Ascending aorta (tissue), 2 donors: ENCODE data around the gene WAC. TPM values are rescaled to one million over a fixed set of nuclear protein-coding genes. Genes with fewer than 3 reads are reported as not detected.
A peak's percentile ranks its signal among the peaks of the same experiment; 100 is the strongest.
"Not testable (repeated sequence)": the region's sequence is repeated elsewhere in the genome, so short reads cannot be mapped to it uniquely, and the experiment has no call there.

Experiments used
- DNase-seq, 2 donors: peaks; one replicate each; pipeline ENCODE4 v3.0.0-alpha.2; 2019; ENCODE audit warnings: low spot score in 2 of 2
- H3K27ac ChIP-seq, 2 donors: fragments of 200-600 bp; sonication (generic); one replicate each; pipeline ENCODE4 v1.5.1; 2016 to 2017; ENCODE audit warnings: mild to moderate bottlenecking in 1 of 2
- H3K27me3 ChIP-seq: fragments of 200-600 bp; sonication (generic); one replicate; pipeline ENCODE4 v1.5.1; 2017
- H3K36me3 ChIP-seq, 2 donors: fragments of 200-600 bp; sonication (generic); one replicate each; pipeline ENCODE4 v1.5.1; 2016
- H3K4me1 ChIP-seq, 2 donors: fragments of 200-600 bp; sonication (generic); one replicate each; pipeline ENCODE4 v1.5.1; 2016 to 2017; ENCODE audit warnings: mild to moderate bottlenecking in 1 of 2
- H3K4me3 ChIP-seq, 2 donors: fragments of 200-600 bp; sonication (generic); one replicate each; pipeline ENCODE4 v1.5.1; 2016 to 2017; ENCODE audit warnings: mild to moderate bottlenecking in 1 of 2
- H3K9me3 ChIP-seq, 2 donors: fragments of 200-600 bp; sonication (generic); one replicate each; pipeline ENCODE4 v1.5.1; 2016
- intact Hi-C: fragments of 100-400 bp; cut with DNase I; formaldehyde crosslinking; loops from one replicate; pipeline ENCODE4 v1.15.1; 2023
- total RNA-seq: library from RNA; depleted of rRNA; stranded (reverse); fragments of >200 nt; gene quantifications from one replicate; pipeline ENCODE4 v1.1.0, GENCODE V29; 2016
- TF ChIP-seq, protein P1 (sequence below), 3 experiments: fragments of 200-600 bp in 2 of 3; fragments of 450-650 bp in 1 of 3; sonication (generic) in 2 of 3; IDR thresholded peaks; one replicate each; pipeline ENCODE4 v1.5.1; 2016 to 2019; ENCODE audit warnings: antibody characterized with exemption in 3 of 3, mild to moderate bottlenecking in 1 of 3, moderate library complexity in 1 of 3

Gene WAC
- 30.5 TPM for total RNA-seq

DNA sequence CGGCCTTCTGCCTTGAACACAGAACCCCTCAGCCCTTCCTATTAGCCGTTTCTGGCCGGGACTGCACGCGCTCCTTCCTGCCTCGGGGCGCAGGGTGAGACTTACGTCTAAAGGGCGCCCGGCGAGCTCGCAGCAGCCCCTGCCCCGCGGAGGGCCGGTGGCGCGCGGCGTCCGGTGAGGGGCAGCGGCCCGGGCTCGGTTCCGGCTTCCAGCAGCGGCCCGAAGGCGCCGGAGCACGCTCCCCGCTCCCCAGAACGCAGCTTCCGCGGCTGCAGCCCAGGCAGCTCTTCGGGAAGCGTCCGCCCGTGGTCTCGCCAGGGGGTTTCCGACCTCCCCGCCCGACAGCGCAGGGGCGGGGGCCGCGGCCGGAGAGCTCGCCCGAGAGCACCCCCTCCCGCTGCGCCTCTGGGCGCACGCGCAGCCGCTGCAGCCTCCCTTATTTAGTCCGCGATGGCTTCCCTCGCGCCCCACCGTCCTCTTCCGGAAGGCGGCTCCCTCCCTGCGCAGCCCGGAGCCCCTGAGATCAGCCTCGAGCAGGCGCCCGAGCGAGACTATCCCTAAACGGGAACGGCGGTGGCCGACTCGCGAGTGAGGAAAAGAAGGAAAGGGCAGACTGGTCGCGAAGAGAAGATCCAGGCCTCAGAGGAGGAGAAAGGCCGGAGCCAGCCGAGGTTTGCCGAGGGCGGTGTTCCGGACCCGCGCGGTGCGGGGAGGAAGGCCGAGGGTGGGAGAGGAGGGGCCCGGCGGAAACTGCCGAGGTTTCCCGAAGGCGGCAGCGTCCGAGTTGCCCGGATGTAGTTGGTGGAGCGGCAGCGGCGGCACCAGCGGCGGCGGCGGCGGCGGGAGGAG, at the start of gene WAC:
TSS of gene WAC (plus strand) at position 782 of the 849 bp plus-strand sequence. CDS start 462 bp downstream, outside the sequence.
- DNase-seq, result peak; percentile 73 to 96
- Histone ChIP-seq H3K9me3 (no peaks in the 10 kb centered on the region), H3K27me3 (no peaks in the 10 kb centered on the region), H3K4me3 (peak within 1 kb of the TSS; percentile 96 to 98), H3K36me3 (peaks cover 19 to 20% of the 10 kb centered on the region in 2 donors), H3K4me1 (peaks cover 0 to 19% of the 10 kb centered on the region in 2 donors), H3K27ac (peak within 1 kb of the TSS; percentile 99 to 100)
- intact Hi-C loops, result loop anchor here (1.0 to 10.0 kb wide), 2 partner anchors 228 to 1028 kb away; partner anchors contain the start of genes MPP7 and RAB18
- TF ChIP-seq, protein P1, sequence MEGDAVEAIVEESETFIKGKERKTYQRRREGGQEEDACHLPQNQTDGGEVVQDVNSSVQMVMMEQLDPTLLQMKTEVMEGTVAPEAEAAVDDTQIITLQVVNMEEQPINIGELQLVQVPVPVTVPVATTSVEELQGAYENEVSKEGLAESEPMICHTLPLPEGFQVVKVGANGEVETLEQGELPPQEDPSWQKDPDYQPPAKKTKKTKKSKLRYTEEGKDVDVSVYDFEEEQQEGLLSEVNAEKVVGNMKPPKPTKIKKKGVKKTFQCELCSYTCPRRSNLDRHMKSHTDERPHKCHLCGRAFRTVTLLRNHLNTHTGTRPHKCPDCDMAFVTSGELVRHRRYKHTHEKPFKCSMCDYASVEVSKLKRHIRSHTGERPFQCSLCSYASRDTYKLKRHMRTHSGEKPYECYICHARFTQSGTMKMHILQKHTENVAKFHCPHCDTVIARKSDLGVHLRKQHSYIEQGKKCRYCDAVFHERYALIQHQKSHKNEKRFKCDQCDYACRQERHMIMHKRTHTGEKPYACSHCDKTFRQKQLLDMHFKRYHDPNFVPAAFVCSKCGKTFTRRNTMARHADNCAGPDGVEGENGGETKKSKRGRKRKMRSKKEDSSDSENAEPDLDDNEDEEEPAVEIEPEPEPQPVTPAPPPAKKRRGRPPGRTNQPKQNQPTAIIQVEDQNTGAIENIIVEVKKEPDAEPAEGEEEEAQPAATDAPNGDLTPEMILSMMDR (IDR thresholded peaks at IDR 0.05), result peak; percentile 22 to 31 (median 25)

GRCh38 chr10:28489206-28489605, 43.7 kb upstream of the WAC start:
- TF ChIP-seq, protein P1 (IDR thresholded peaks at IDR 0.05), result no peak
- Histone ChIP-seq H3K36me3 (no peaks in the 10 kb centered on the region), H3K4me3 (no peak overlapping the region), H3K27me3 (no peaks in the 10 kb centered on the region), H3K4me1 (no peaks in the 10 kb centered on the region), H3K9me3 (no peaks in the 10 kb centered on the region), H3K27ac (no peak overlapping the region)
- no peak for DNase-seq
- intact Hi-C loops, result no loop called here

DNA sequence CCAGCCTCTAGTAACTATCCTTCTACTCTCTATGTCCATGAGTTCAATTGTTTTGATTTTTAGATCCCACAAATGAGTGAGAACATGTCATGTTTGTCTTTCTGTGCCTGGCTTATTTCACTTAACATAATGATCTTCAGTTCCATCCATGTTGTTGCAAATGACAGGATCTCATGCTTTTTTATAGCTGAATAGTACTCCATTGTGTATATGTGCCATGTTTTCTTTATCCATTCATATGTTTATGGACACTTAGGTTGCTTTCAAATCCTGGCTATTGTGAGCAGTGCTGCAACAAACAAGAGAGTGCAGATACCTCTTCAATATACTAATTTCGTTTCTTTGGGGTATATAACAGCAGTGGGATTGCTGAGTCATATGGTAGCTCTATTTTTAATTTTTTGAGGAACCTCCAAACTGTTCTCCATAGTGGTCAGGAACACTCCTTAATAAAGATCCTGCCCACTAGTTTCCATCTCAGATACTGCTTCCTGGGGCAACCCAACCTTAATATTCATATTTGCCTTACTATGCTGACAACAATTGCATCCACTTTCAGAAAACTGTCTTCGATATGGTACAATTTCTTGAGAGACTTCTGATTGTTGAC, 42.6 kb upstream of the WAC start:
- DNase-seq, H3K27ac ChIP-seq, intact Hi-C loops, H3K4me1 ChIP-seq, H3K27me3 ChIP-seq, H3K4me3 ChIP-seq, H3K9me3 ChIP-seq, H3K36me3 ChIP-seq: not testable (repeated sequence)

- Histone ChIP-seq H3K4me1 (no peaks in the 10 kb centered on the region), H3K27me3 (no peaks in the 10 kb centered on the region), H3K9me3 (no peaks in the 10 kb centered on the region), H3K36me3 (no peaks in the 10 kb centered on the region), H3K27ac (no peak overlapping the region), H3K4me3 (no peak overlapping the region)
- TF ChIP-seq, protein P1 (IDR thresholded peaks at IDR 0.05), result no peak
- intact Hi-C loops, result no loop called here
- no peak for DNase-seq
Measured at GRCh38 chr10:28492116-28492920, 40.6 kb upstream of the WAC start.

DNA sequence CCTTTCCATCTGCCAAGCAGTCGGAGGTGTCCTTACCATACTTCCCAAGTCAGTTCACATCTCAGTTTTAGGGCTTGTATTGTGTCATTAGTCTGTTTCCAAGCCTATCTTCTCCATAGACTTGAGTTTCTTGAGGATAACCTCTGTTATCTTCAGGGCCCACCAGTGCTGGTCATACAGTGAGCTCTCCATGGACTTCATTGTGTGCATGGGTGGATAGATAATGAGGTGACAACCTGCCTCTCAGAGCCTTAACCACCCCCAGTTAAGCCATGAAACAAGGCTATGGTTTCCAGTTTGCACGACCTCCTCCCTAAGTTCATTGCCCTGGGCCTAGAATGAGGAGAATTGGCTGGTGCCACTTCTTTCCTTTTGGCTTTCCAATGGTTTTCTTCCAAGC, 38.5 kb upstream of the WAC start:
- Histone ChIP-seq H3K4me1 (no peaks in the 10 kb centered on the region), H3K27me3 (no peaks in the 10 kb centered on the region), H3K36me3 (no peaks in the 10 kb centered on the region), H3K27ac (no peak overlapping the region), H3K4me3 (no peak overlapping the region), H3K9me3 (no peaks in the 10 kb centered on the region)
- TF ChIP-seq, protein P1 (IDR thresholded peaks at IDR 0.05), result no peak
- no peak for DNase-seq
- intact Hi-C loops, result no loop called here
